ENCODE measurements around the gene MAGI2. TPM values are rescaled to one million over a fixed set of nuclear protein-coding genes. Genes with fewer than 3 reads are reported as not detected.
A peak's percentile ranks its signal among the peaks of the same experiment; 100 is the strongest.

The MAGI2 gene
- total RNA-seq, 1 donor, result 18.8 TPM

- Histone ChIP-seq H3K4me1 (ENCODE audit: insufficient read depth, low read length) (no peaks in the 10 kb centered on the region), H4K20me1 (ENCODE audit: insufficient read depth, low read length) (no peaks in the 10 kb centered on the region), H3K27me3 (ENCODE audit: insufficient read depth, low read length) (no peaks in the 10 kb centered on the region), H3K4me3 (ENCODE audit: insufficient read depth, low read length) (no peak overlapping the region), H3K36me3 (ENCODE audit: insufficient read depth, low read length) (no peaks in the 10 kb centered on the region), H2AFZ (ENCODE audit: low read length) (no peak overlapping the region), H3K27ac (ENCODE audit: low read depth, low read length) (no peak overlapping the region), H3K79me2 (ENCODE audit: insufficient read depth, low read length) (no peaks in the 10 kb centered on the region), H3K4me2 (ENCODE audit: insufficient read depth, low read length) (no peak overlapping the region), H3K9me3 (ENCODE audit: low read depth, low read length) (no peaks in the 10 kb centered on the region)
- peak; percentile 58 for DNase-seq (ENCODE audit: insufficient read length, low spot score, missing footprints)
- TF ChIP-seq, protein P1, sequence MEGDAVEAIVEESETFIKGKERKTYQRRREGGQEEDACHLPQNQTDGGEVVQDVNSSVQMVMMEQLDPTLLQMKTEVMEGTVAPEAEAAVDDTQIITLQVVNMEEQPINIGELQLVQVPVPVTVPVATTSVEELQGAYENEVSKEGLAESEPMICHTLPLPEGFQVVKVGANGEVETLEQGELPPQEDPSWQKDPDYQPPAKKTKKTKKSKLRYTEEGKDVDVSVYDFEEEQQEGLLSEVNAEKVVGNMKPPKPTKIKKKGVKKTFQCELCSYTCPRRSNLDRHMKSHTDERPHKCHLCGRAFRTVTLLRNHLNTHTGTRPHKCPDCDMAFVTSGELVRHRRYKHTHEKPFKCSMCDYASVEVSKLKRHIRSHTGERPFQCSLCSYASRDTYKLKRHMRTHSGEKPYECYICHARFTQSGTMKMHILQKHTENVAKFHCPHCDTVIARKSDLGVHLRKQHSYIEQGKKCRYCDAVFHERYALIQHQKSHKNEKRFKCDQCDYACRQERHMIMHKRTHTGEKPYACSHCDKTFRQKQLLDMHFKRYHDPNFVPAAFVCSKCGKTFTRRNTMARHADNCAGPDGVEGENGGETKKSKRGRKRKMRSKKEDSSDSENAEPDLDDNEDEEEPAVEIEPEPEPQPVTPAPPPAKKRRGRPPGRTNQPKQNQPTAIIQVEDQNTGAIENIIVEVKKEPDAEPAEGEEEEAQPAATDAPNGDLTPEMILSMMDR (IDR thresholded peaks at IDR 0.05; ENCODE audit: extremely low read depth, low read depth, low read length), result no peak
These were observed 1280.4 kb downstream of the MAGI2 start for GRCh38 chr7:78172933-78173591.

GRCh38 chr7:78172267-78172757 is 1281.2 kb downstream of the MAGI2 start:
- Histone ChIP-seq H3K9me3 (ENCODE audit: low read depth, low read length) (no peaks in the 10 kb centered on the region), H3K4me2 (ENCODE audit: insufficient read depth, low read length) (no peak overlapping the region), H2AFZ (ENCODE audit: low read length) (no peak overlapping the region), H3K4me1 (ENCODE audit: insufficient read depth, low read length) (no peaks in the 10 kb centered on the region), H3K4me3 (ENCODE audit: insufficient read depth, low read length) (no peak overlapping the region), H3K27ac (ENCODE audit: low read depth, low read length) (no peak overlapping the region), H4K20me1 (ENCODE audit: insufficient read depth, low read length) (no peaks in the 10 kb centered on the region), H3K27me3 (ENCODE audit: insufficient read depth, low read length) (no peaks in the 10 kb centered on the region), H3K79me2 (ENCODE audit: insufficient read depth, low read length) (no peaks in the 10 kb centered on the region), H3K36me3 (ENCODE audit: insufficient read depth, low read length) (no peaks in the 10 kb centered on the region)
- DNase-seq (ENCODE audit: insufficient read length, low spot score, missing footprints), result no peak
- TF ChIP-seq, protein P1 (IDR thresholded peaks at IDR 0.05; ENCODE audit: extremely low read depth, low read depth, low read length), result no peak

DNA sequence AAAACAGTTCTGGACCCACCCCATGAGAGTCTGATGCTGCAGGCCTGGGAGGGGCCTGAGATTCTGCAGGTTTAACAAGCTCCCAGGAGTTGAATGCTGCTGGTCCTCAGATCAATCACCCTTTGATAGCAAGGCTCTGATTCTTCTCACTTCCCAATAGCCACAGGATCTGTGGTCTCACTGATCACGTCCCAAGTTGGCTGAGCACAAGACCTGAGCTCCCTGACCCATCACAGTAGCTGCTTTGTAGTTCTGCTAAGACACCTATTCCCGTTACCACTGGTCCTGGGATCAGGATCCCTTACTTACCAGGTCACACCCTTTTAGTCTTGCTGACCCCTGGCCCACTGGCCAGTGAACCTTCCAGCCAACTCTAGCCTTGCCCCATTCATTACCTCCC is 1282.1 kb downstream of the MAGI2 start:
- no peak for DNase-seq (ENCODE audit: insufficient read length, low spot score, missing footprints)
- TF ChIP-seq, protein P1 (IDR thresholded peaks at IDR 0.05; ENCODE audit: extremely low read depth, low read depth, low read length), result no peak
- no peaks in the 10 kb centered on the region for H3K79me2 ChIP-seq (ENCODE audit: insufficient read depth, low read length)
- no peaks in the 10 kb centered on the region for H3K4me1 ChIP-seq (ENCODE audit: insufficient read depth, low read length)
- H3K36me3 ChIP-seq (ENCODE audit: insufficient read depth, low read length), result no peaks in the 10 kb centered on the region
- no peaks in the 10 kb centered on the region for H3K9me3 ChIP-seq (ENCODE audit: low read depth, low read length)
- H3K27me3 ChIP-seq (ENCODE audit: insufficient read depth, low read length), result no peaks in the 10 kb centered on the region
- no peak overlapping the region for H3K4me2 ChIP-seq (ENCODE audit: insufficient read depth, low read length)
- no peak overlapping the region for H3K4me3 ChIP-seq (ENCODE audit: insufficient read depth, low read length)
- H3K27ac ChIP-seq (ENCODE audit: low read depth, low read length), result no peak overlapping the region
- no peaks in the 10 kb centered on the region for H4K20me1 ChIP-seq (ENCODE audit: insufficient read depth, low read length)
- no peak overlapping the region for H2AFZ ChIP-seq (ENCODE audit: low read length)

DNA sequence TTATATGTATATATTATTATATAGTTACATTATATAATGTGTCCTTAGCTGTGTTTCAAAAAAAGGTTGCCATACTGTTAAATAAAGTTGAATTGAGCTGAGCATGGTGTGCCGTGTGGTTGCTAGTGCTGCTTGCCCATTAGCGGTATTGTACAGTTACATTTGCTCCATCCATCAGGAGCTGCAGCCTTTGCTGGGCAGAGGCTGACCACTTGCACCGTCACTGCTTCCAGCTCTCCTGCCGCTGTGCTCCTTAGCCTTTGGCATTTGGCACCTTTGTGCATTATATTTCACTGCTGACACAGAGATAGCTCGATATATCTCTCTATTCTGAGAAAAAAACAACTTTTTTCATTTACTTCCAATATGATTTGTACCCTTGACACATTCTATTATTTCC is 1282.7 kb downstream of the MAGI2 start:
- H3K27ac ChIP-seq (ENCODE audit: low read depth, low read length), result no peak overlapping the region
- no peaks in the 10 kb centered on the region for H3K36me3 ChIP-seq (ENCODE audit: insufficient read depth, low read length)
- TF ChIP-seq, protein P1 (IDR thresholded peaks at IDR 0.05; ENCODE audit: extremely low read depth, low read depth, low read length), result no peak
- H3K4me1 ChIP-seq (ENCODE audit: insufficient read depth, low read length), result no peaks in the 10 kb centered on the region
- H3K4me3 ChIP-seq (ENCODE audit: insufficient read depth, low read length), result no peak overlapping the region
- H3K27me3 ChIP-seq (ENCODE audit: insufficient read depth, low read length), result no peaks in the 10 kb centered on the region
- H4K20me1 ChIP-seq (ENCODE audit: insufficient read depth, low read length), result no peaks in the 10 kb centered on the region
- no peak for DNase-seq (ENCODE audit: insufficient read length, low spot score, missing footprints)
- no peak overlapping the region for H2AFZ ChIP-seq (ENCODE audit: low read length)
- H3K79me2 ChIP-seq (ENCODE audit: insufficient read depth, low read length), result no peaks in the 10 kb centered on the region
- no peak overlapping the region for H3K4me2 ChIP-seq (ENCODE audit: insufficient read depth, low read length)
- H3K9me3 ChIP-seq (ENCODE audit: low read depth, low read length), result no peaks in the 10 kb centered on the region

All from osteoblast (primary cell).